Neural cell (in vitro differentiated cells): ENCODE data around the gene SCRG1. TPM values are rescaled to one million over a fixed set of nuclear protein-coding genes. Genes with fewer than 3 reads are reported as not detected.

Source experiments
- H2AFZ ChIP-seq: fragments of 200-600, 300-800 bp; sonication (generic), shearing (Covaris generic); 2 replicates; pipeline ENCODE4 v1.6.0; 2014; ENCODE audit warnings: low read depth, mild to moderate bottlenecking, antibody characterized with exemption, low read length, moderate library complexity
- H3F3A ChIP-seq: fragments of 200-600 bp; shearing (Covaris generic); 2 replicates; pipeline ENCODE4 v1.6.1; 2016; ENCODE audit warnings: mild to moderate bottlenecking, moderate library complexity, mixed read lengths, antibody characterized with exemption, low read length; ENCODE audit not compliant: insufficient read depth, poor library complexity, severe bottlenecking
- H3K27ac ChIP-seq: fragments of 200-600, 300-800 bp; sonication (generic), shearing (Covaris generic); 2 replicates; pipeline ENCODE4 v1.5.1; 2014; ENCODE audit warnings: mild to moderate bottlenecking, low read length, moderate library complexity
- H3K27me3 ChIP-seq: fragments of 300-800, 200-600 bp; sonication (generic), shearing (Covaris generic); 2 replicates; pipeline ENCODE4 v1.6.0; 2014; ENCODE audit warnings: mild to moderate bottlenecking, low read depth, low read length, moderate library complexity; ENCODE audit not compliant: insufficient read depth
- H3K36me3 ChIP-seq: fragments of 300-800, 200-600 bp; sonication (generic), shearing (Covaris generic); 2 replicates; pipeline ENCODE4 v1.5.1; 2014; ENCODE audit warnings: mild to moderate bottlenecking, antibody characterized with exemption, low read length, moderate library complexity; ENCODE audit not compliant: insufficient read depth
- H3K4me2 ChIP-seq: fragments of 300-800, 200-600 bp; sonication (generic), shearing (Covaris generic); 2 replicates; pipeline ENCODE4 v1.6.0; 2014; ENCODE audit warnings: mild to moderate bottlenecking, low read length
- H3K4me3 ChIP-seq: fragments of 300-800, 200-600 bp; sonication (generic), shearing (Covaris generic); 2 replicates; pipeline ENCODE4 v1.5.1; 2014; ENCODE audit warnings: mild to moderate bottlenecking, low read length, moderate library complexity
- H3K79me2 ChIP-seq: fragments of 200-600 bp; shearing (Covaris generic); replicated peaks from 2 replicates; pipeline ENCODE4 v1.6.0; 2014; ENCODE audit warnings: mild to moderate bottlenecking, low read length, moderate library complexity; ENCODE audit not compliant: insufficient read depth
- H3K9ac ChIP-seq: fragments of 300-800, 200-600 bp; sonication (generic), shearing (Covaris generic); 2 replicates; pipeline ENCODE4 v1.6.1; 2016; ENCODE audit warnings: mild to moderate bottlenecking, low read length, mixed read lengths
- H3K9me2 ChIP-seq: fragments of 200-600 bp; shearing (Covaris generic); 2 replicates; pipeline ENCODE4 v1.6.1; 2016; ENCODE audit warnings: mild to moderate bottlenecking, low read length, mixed read lengths; ENCODE audit not compliant: insufficient read depth
- H3K9me3 ChIP-seq: fragments of 200-600, 300-800 bp; sonication (generic), shearing (Covaris generic); 2 replicates; pipeline ENCODE4 v1.6.1; 2016; ENCODE audit warnings: mild to moderate bottlenecking, mixed run types, low read length, moderate library complexity, mixed read lengths
- H4K20me1 ChIP-seq: fragments of 200-600 bp; shearing (Covaris generic); 2 replicates; pipeline ENCODE4 v1.6.1; 2016; ENCODE audit warnings: mild to moderate bottlenecking, mixed run types; ENCODE audit not compliant: insufficient read depth
- CTCF ChIP-seq: fragments of 450-650 bp; IDR thresholded peaks from 2 replicates; pipeline ENCODE4 v1.5.1; 2014; ENCODE audit warnings: antibody characterized with exemption, mild to moderate bottlenecking, moderate library complexity; ENCODE audit not compliant: poor library complexity, severe bottlenecking
- EP300 ChIP-seq: fragments of 450-650 bp; conservative IDR thresholded peaks from 2 replicates; pipeline ENCODE4 v1.6.1; 2014; ENCODE audit warnings: antibody characterized with exemption, mild to moderate bottlenecking, moderate library complexity; ENCODE audit not compliant: poor library complexity, severe bottlenecking
- EZH2 ChIP-seq: fragments of 200-600, 300-800 bp; shearing (Covaris generic), sonication (generic); IDR thresholded peaks from 2 replicates; pipeline ENCODE4 v1.6.1; 2014; ENCODE audit warnings: antibody characterized with exemption, low read length, borderline replicate concordance, mild to moderate bottlenecking; ENCODE audit not compliant: insufficient read depth, poor library complexity, severe bottlenecking
- MXI1 ChIP-seq: fragments of 450-650 bp; conservative IDR thresholded peaks from 2 replicates; pipeline ENCODE4 v1.6.1; 2014; ENCODE audit warnings: antibody characterized with exemption, mild to moderate bottlenecking; ENCODE audit not compliant: poor library complexity, severe bottlenecking
- POLR2AphosphoS5 ChIP-seq: IDR thresholded peaks from 2 replicates; pipeline ENCODE4 v1.6.1; 2012
- RAD21 ChIP-seq: fragments of 450-650 bp; conservative IDR thresholded peaks from 2 replicates; pipeline ENCODE4 v1.6.1; 2014; ENCODE audit warnings: antibody characterized with exemption, mild to moderate bottlenecking, moderate library complexity
- SMC3 ChIP-seq: fragments of 450-650 bp; conservative IDR thresholded peaks from 2 replicates; pipeline ENCODE4 v1.6.1; 2014; ENCODE audit warnings: antibody characterized with exemption, mild to moderate bottlenecking, moderate library complexity; ENCODE audit not compliant: poor library complexity
- TAF1 ChIP-seq: IDR thresholded peaks from 2 replicates; pipeline ENCODE4 v1.6.1; 2012; ENCODE audit warnings: low read depth
- polyA plus RNA-seq: library from polyadenylated mRNA; depleted of rRNA; stranded (reverse); fragments of >200 nt; gene quantifications from 2 replicates; pipeline ENCODE4 v1.2.3, GENCODE V29; 2014
- TF ChIP-seq, protein P1 (sequence below): IDR thresholded peaks from 2 replicates; pipeline ENCODE4 v1.6.1; 2012; ENCODE audit warnings: borderline replicate concordance

The SCRG1 gene
- polyA plus RNA-seq, 1 donor from 2014 or later: 0.42 TPM

GRCh38 chr4:173417833-173418232 is 18.9 kb upstream of the SCRG1 start:
- Histone ChIP-seq H3F3A (no peaks in the 10 kb centered on the region), H3K9ac (no peak overlapping the region), H4K20me1 (no peaks in the 10 kb centered on the region), H3K27me3 (no peaks in the 10 kb centered on the region), H3K36me3 (no peaks in the 10 kb centered on the region), H3K9me3 (no peaks in the 10 kb centered on the region), H2AFZ (no peak overlapping the region), H3K4me3 (no peak overlapping the region), H3K4me2 (no peak overlapping the region), H3K9me2 (no peaks in the 10 kb centered on the region), H3K79me2 (no peaks in the 10 kb centered on the region), H3K27ac (no peak overlapping the region)
- no peak for TF ChIP-seq SMC3
- TF ChIP-seq, protein P1, sequence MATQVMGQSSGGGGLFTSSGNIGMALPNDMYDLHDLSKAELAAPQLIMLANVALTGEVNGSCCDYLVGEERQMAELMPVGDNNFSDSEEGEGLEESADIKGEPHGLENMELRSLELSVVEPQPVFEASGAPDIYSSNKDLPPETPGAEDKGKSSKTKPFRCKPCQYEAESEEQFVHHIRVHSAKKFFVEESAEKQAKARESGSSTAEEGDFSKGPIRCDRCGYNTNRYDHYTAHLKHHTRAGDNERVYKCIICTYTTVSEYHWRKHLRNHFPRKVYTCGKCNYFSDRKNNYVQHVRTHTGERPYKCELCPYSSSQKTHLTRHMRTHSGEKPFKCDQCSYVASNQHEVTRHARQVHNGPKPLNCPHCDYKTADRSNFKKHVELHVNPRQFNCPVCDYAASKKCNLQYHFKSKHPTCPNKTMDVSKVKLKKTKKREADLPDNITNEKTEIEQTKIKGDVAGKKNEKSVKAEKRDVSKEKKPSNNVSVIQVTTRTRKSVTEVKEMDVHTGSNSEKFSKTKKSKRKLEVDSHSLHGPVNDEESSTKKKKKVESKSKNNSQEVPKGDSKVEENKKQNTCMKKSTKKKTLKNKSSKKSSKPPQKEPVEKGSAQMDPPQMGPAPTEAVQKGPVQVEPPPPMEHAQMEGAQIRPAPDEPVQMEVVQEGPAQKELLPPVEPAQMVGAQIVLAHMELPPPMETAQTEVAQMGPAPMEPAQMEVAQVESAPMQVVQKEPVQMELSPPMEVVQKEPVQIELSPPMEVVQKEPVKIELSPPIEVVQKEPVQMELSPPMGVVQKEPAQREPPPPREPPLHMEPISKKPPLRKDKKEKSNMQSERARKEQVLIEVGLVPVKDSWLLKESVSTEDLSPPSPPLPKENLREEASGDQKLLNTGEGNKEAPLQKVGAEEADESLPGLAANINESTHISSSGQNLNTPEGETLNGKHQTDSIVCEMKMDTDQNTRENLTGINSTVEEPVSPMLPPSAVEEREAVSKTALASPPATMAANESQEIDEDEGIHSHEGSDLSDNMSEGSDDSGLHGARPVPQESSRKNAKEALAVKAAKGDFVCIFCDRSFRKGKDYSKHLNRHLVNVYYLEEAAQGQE: no peak
- TF ChIP-seq EZH2: no peak

DNA sequence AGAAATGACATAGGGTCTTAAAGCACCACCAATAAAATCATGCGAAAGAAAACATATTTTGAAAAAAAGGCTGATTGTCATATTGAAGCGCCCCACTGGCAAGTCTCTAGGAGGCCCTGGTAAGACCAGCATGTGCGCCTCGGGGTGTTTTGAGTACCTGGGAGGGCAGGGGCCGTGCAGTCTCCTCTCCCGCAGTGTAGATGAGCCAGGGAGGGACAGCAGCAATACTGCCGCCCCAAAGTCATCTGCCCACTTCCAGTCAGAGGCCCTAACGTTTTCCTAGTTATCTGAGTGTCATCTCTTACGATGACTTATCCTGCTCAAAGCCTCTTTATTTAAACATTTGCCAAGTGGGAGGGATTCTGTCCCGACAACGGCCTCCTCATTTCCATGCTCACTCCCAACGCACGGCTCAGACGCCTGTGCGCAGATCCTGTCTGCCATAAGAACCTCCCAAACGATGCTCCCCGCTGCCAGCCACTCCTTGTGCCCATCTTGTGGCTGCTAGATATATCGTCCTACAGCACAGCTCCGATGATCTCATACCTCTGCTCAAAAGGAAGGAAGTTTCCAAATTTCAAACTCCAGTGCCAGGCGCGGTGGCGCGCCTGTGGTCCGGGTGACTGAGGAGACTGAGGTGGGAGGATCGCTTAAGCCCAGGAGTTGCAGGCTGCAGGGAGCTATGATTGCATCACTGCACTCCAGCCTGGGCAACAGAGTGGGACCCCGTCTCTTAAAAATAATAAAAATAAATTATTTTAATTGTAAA is 17.2 kb upstream of the SCRG1 start:
- no peaks in the 10 kb centered on the region for H3K9me2 ChIP-seq
- H2AFZ ChIP-seq: no peak overlapping the region
- H4K20me1 ChIP-seq: no peaks in the 10 kb centered on the region
- no peaks in the 10 kb centered on the region for H3K27me3 ChIP-seq
- H3K9ac ChIP-seq: no peak overlapping the region
- H3K4me2 ChIP-seq: no peak overlapping the region
- H3K9me3 ChIP-seq: no peaks in the 10 kb centered on the region
- no peak for TF ChIP-seq MXI1
- H3K79me2 ChIP-seq: no peaks in the 10 kb centered on the region
- no peaks in the 10 kb centered on the region for H3K36me3 ChIP-seq
- no peaks in the 10 kb centered on the region for H3F3A ChIP-seq
- H3K4me3 ChIP-seq: no peak overlapping the region
- no peak overlapping the region for H3K27ac ChIP-seq

- Histone ChIP-seq H4K20me1 (no peaks in the 10 kb centered on the region), H2AFZ (no peak overlapping the region), H3K9me3 (no peaks in the 10 kb centered on the region), H3K27ac (no peak overlapping the region), H3K9ac (no peak overlapping the region), H3K36me3 (no peaks in the 10 kb centered on the region), H3K27me3 (no peaks in the 10 kb centered on the region), H3K4me2 (no peak overlapping the region), H3K79me2 (no peaks in the 10 kb centered on the region), H3F3A (no peaks in the 10 kb centered on the region), H3K9me2 (no peaks in the 10 kb centered on the region), H3K4me3 (no peak overlapping the region)
- TF ChIP-seq, protein P1: no peak
- TF ChIP-seq RAD21 (no peak), EP300 (no peak), POLR2AphosphoS5 (no peak), SMC3 (no peak), CTCF (no peak), TAF1 (no peak), MXI1 (no peak), EZH2 (no peak)
These were observed 16.2 kb upstream of the SCRG1 start for GRCh38 chr4:173415092-173415491.
